GM12892 (cell line): ENCODE results near the gene MIF.

Source experiments
- POLR2A ChIP-seq: IDR thresholded peaks from 2 replicates; pipeline ENCODE4 v1.6.1; 2011; ENCODE audit warnings: low read depth, low read length, control low read depth
- POLR2AphosphoS5 ChIP-seq: IDR thresholded peaks from 2 replicates; pipeline ENCODE4 v1.6.1; 2011; ENCODE audit warnings: low read depth, low read length, control low read depth
- TAF1 ChIP-seq: IDR thresholded peaks from 2 replicates; pipeline ENCODE4 v1.6.1; 2011; ENCODE audit warnings: low read depth, mild to moderate bottlenecking, control low read depth, low read length, borderline replicate concordance

GRCh38 chr22:23882370-23882769 is 11.8 kb upstream of the MIF start:
- no peak for TF ChIP-seq POLR2A
- TF ChIP-seq TAF1 = no peak
- TF ChIP-seq POLR2AphosphoS5 = no peak
